Measurements from ENCODE around the gene CTXND2.
"Not testable (repeated sequence)": the region's sequence is repeated elsewhere in the genome, so short reads cannot be mapped to it uniquely, and the experiment has no call there.

CTXND2 gene

DNA sequence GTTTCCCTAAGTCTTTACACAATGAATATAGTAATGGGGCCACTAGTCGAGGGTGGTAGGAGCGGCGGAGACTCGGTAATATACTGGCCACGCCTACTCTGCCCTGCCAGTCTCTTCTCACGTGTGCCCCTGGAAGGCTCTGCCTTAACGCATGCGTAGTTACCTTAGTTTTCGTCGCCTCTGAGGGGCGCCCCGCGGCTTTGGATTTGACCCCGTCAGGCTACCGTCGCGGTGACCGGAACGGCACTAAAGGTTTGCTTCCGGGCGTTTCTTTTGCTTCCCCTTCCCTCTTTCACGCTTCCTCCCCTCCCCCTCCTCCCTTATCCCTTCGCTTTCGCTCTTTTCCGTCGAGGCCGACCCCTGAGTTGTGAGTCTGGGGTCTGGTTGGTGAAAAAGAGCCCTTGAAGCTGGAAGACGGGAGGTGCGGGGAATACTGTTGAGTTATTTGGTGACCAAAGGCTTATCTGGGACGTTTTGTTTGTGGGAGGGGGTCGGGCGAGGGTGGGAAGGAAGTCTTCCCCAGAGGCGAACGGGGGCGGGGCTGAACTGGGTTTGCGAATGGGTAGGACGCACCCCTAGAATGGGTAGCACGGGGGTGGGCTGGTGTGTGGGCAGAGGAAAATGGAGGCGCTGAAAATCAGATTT is 39.3 kb downstream of the CTXND2 start, which contains the start of gene SETDB1:
Gene SETDB1 (plus strand): TSS at position 267 of the 645 bp plus-strand sequence. CDS start 1,352 bp downstream, outside the sequence.
- Histone ChIP-seq H3K4me1 (ENCODE audit: insufficient read depth, low read length) (peaks cover 6% of the 10 kb centered on the region; the same call in 1 of the 2 replicates), H3K9me3 (ENCODE audit: insufficient read depth, low read depth, low read length) (no peaks in the 10 kb centered on the region), H3K27me3 (ENCODE audit: insufficient read depth, low read length) (no peaks in the 10 kb centered on the region), H3K36me3 (ENCODE audit: insufficient read depth, low read depth, low read length) (peaks cover 36% of the 10 kb centered on the region), H3K9ac (ENCODE audit: low read depth, low read length) (peak within 1 kb of the TSS; percentile 97), H3K4me3 (ENCODE audit: low read length) (peak within 1 kb of the TSS; percentile 81), H3K27ac (ENCODE audit: low read length) (peak within 1 kb of the TSS; percentile 89)

DNA sequence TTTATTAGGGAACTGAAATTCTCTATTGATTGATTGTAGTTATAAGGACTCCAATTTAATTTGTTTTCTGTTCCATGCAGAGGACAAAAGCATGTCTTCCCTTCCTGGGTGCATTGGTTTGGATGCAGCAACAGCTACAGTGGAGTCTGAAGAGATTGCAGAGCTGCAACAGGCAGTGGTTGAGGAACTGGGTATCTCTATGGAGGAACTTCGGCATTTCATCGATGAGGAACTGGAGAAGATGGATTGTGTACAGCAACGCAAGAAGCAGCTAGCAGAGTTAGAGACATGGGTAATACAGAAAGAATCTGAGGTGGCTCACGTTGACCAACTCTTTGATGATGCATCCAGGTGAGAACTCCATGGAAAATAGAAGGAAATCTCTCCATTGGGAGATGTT is 40.7 kb downstream of the CTXND2 start:
- no peak overlapping the region for H3K27ac ChIP-seq (ENCODE audit: low read length)
- H3K9me3 ChIP-seq (ENCODE audit: insufficient read depth, low read depth, low read length): no peaks in the 10 kb centered on the region
- peaks cover 2% of the 10 kb centered on the region; the same call in 1 of the 2 replicates for H3K4me1 ChIP-seq (ENCODE audit: insufficient read depth, low read length)
- H3K9ac ChIP-seq (ENCODE audit: low read depth, low read length): no peak overlapping the region
- H3K4me3 ChIP-seq (ENCODE audit: low read length): no peak overlapping the region
- H3K27me3 ChIP-seq (ENCODE audit: insufficient read depth, low read length): no peaks in the 10 kb centered on the region
- peaks cover 49% of the 10 kb centered on the region for H3K36me3 ChIP-seq (ENCODE audit: insufficient read depth, low read depth, low read length)

DNA sequence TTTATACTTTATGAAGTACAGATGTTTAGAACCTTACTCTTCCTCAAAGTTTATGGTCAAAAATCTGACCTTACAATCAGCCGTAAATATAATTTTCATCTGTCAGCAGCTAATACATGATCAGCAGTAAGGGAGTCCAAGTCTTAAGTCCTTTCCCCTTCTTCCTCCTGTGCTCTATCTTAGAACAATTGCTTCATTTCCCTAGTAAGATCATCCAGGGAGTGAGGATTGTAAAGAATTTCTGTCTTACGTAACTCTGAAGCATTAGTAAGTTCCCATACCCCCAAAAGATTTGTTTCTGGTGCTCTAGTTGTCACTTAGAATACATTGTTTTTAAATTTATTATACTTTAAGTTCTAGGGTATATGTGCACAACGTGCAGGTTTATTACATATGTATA is 41.4 kb downstream of the CTXND2 start:
- H3K4me3 ChIP-seq (ENCODE audit: low read length): no peak overlapping the region
- peaks cover 56% of the 10 kb centered on the region for H3K36me3 ChIP-seq (ENCODE audit: insufficient read depth, low read depth, low read length)
- no peak overlapping the region for H3K27ac ChIP-seq (ENCODE audit: low read length)

DNA sequence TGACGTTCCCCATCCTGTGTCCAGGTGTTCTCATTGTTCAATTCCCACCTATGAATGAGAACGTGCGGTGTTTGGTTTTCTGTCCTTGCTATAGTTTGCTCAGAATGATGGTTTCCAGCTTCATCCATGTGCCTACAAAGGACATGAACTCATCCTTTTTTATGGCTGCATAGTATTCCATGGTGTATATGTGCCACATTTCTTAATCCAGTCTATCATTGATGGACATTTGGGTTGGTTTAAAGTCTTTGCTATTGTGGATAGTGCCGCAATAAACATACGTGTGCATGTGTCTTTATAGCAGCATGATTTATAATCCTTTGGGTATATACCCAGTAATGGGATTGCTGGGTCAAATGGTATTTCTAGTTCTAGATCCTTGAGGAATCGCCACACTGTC is 41.8 kb downstream of the CTXND2 start:
- H3K4me3 ChIP-seq (ENCODE audit: low read length); H3K9me3 ChIP-seq (ENCODE audit: insufficient read depth, low read depth, low read length); H3K4me1 ChIP-seq (ENCODE audit: insufficient read depth, low read length); H3K27ac ChIP-seq (ENCODE audit: low read length); H3K9ac ChIP-seq (ENCODE audit: low read depth, low read length); H3K27me3 ChIP-seq (ENCODE audit: insufficient read depth, low read length): not testable (repeated sequence)
- peaks cover 58% of the 10 kb centered on the region for H3K36me3 ChIP-seq (ENCODE audit: insufficient read depth, low read depth, low read length)

More for the DNA sequence above, 41.4 kb downstream of the CTXND2 start:
- Histone ChIP-seq H3K27me3 (ENCODE audit: insufficient read depth, low read length) (no peaks in the 10 kb centered on the region), H3K9ac (ENCODE audit: low read depth, low read length) (no peak overlapping the region), H3K4me1 (ENCODE audit: insufficient read depth, low read length) (no peaks in the 10 kb centered on the region), H3K9me3 (ENCODE audit: insufficient read depth, low read depth, low read length) (no peaks in the 10 kb centered on the region)

DNA sequence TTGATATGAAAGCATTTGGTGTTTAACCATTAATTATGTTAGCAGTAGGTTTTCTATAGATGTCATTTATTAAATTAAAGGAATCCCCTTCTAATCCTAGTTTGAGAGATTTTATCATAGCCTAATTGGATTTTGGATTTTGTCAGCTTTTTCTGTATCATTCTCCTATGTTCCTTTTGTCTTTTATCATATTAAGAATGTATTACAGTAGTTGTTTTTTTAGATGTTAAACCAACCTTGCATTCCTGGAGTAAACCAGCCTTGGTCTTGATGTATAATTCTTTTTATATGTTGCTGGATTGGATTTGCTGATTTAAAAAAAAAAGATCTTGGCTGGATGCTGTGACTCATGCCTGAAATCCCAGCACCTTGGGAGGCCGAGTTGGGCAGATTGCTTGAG is 44.8 kb downstream of the CTXND2 start:
- Histone ChIP-seq H3K4me1 (ENCODE audit: insufficient read depth, low read length) (no peaks in the 10 kb centered on the region), H3K4me3 (ENCODE audit: low read length) (no peak overlapping the region), H3K36me3 (ENCODE audit: insufficient read depth, low read depth, low read length) (peaks cover 78% of the 10 kb centered on the region), H3K9ac (ENCODE audit: low read depth, low read length) (no peak overlapping the region), H3K27ac (ENCODE audit: low read length) (no peak overlapping the region), H3K27me3 (ENCODE audit: insufficient read depth, low read length) (no peaks in the 10 kb centered on the region), H3K9me3 (ENCODE audit: insufficient read depth, low read depth, low read length) (no peaks in the 10 kb centered on the region)

DNA sequence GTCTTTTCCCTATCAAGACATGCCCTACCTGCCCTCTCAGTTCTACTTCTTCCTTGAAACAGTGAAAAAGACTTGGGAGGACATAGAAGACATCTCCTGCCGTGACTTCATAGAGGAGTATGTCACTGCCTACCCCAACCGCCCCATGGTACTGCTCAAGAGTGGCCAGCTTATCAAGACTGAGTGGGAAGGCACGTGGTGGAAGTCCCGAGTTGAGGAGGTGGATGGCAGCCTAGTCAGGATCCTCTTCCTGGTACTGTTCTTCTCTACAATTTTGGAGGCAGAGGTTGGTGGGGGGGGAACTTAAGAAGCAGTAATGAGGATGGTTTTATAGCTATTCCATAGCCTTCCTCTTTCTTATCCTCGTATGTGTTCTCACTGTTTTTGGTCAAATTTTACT is 57.9 kb downstream of the CTXND2 start:
- Histone ChIP-seq H3K27me3 (ENCODE audit: insufficient read depth, low read length) (no peaks in the 10 kb centered on the region), H3K27ac (ENCODE audit: low read length) (no peak overlapping the region), H3K9me3 (ENCODE audit: insufficient read depth, low read depth, low read length) (no peaks in the 10 kb centered on the region), H3K4me1 (ENCODE audit: insufficient read depth, low read length) (no peaks in the 10 kb centered on the region), H3K4me3 (ENCODE audit: low read length) (no peak overlapping the region), H3K9ac (ENCODE audit: low read depth, low read length) (no peak overlapping the region), H3K36me3 (ENCODE audit: insufficient read depth, low read depth, low read length) (peaks cover 96% of the 10 kb centered on the region)

DNA sequence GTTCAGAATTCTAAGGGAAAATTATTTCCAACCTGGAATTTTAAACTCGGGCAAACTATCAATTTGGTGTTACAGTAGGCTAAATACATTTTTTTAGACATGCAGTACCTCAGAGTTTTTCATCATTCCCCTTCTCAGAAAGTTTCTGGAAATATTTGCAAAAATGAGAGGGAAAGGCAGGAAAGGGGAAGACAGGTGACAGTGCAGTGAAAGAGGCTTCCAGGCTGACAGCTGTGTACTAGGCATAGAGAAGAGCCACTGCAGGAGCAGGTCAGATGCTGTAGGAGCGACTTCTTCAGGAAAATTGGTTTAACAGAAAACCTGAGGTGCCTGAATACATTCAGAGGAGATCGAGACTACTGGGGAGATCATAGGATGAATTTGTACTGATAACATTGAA is 67.8 kb downstream of the CTXND2 start:
- Histone ChIP-seq H3K27me3 (ENCODE audit: insufficient read depth, low read length) (no peaks in the 10 kb centered on the region), H3K9ac (ENCODE audit: low read depth, low read length) (no peak overlapping the region), H3K27ac (ENCODE audit: low read length) (no peak overlapping the region), H3K4me3 (ENCODE audit: low read length) (no peak overlapping the region), H3K36me3 (ENCODE audit: insufficient read depth, low read depth, low read length) (peaks cover 89% of the 10 kb centered on the region), H3K9me3 (ENCODE audit: insufficient read depth, low read depth, low read length) (no peaks in the 10 kb centered on the region), H3K4me1 (ENCODE audit: insufficient read depth, low read length) (no peaks in the 10 kb centered on the region)

DNA sequence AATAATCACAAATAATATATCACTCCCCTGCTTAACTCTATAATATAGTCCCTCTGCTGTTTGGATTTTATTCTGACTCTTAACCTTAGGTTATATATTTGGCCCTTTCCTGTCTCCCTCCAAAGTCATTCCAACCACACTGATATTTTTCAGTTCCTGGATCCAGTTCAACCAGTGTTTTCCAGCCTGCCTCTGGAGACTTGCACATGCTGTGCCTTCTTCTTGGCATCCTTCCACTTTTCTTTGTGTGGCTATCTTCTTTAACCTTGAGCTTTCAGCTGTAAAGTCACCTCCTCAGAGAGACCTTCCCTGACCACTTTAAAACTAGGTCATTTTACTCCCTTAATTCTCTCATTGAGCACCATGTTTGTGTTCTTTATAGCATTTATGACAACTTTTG is 68.3 kb downstream of the CTXND2 start:
- no peaks in the 10 kb centered on the region for H3K4me1 ChIP-seq (ENCODE audit: insufficient read depth, low read length)
- no peak overlapping the region for H3K27ac ChIP-seq (ENCODE audit: low read length)
- no peak overlapping the region for H3K9ac ChIP-seq (ENCODE audit: low read depth, low read length)
- H3K4me3 ChIP-seq (ENCODE audit: low read length): no peak overlapping the region
- H3K27me3 ChIP-seq (ENCODE audit: insufficient read depth, low read length): no peaks in the 10 kb centered on the region
- no peaks in the 10 kb centered on the region for H3K9me3 ChIP-seq (ENCODE audit: insufficient read depth, low read depth, low read length)
- H3K36me3 ChIP-seq (ENCODE audit: insufficient read depth, low read depth, low read length): peaks cover 90% of the 10 kb centered on the region

DNA sequence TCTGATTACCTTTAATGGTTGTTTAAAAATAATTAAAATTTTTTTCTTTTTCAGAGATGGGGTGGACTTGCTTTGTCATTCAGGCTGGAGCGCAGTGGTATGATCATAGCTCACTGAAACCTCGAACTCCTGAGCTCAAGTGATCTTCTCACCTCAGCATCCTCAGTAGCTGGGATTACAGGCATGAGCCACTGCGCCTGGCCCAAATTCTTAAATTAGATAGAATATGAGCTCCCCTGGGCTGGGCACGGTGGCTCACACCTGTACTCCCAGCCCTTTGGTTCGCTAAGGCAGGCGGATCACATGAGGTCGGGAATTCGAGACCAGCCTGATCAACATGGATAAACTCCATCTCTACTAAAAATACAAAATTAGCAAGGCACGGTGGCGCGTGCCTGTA is 70.7 kb downstream of the CTXND2 start:
- Histone ChIP-seq H3K27me3 (ENCODE audit: insufficient read depth, low read length) (no peaks in the 10 kb centered on the region), H3K36me3 (ENCODE audit: insufficient read depth, low read depth, low read length) (peaks cover 91% of the 10 kb centered on the region), H3K9ac (ENCODE audit: low read depth, low read length) (no peak overlapping the region), H3K9me3 (ENCODE audit: insufficient read depth, low read depth, low read length) (no peaks in the 10 kb centered on the region), H3K4me3 (ENCODE audit: low read length) (no peak overlapping the region), H3K27ac (ENCODE audit: low read length) (no peak overlapping the region), H3K4me1 (ENCODE audit: insufficient read depth, low read length) (no peaks in the 10 kb centered on the region)

DNA sequence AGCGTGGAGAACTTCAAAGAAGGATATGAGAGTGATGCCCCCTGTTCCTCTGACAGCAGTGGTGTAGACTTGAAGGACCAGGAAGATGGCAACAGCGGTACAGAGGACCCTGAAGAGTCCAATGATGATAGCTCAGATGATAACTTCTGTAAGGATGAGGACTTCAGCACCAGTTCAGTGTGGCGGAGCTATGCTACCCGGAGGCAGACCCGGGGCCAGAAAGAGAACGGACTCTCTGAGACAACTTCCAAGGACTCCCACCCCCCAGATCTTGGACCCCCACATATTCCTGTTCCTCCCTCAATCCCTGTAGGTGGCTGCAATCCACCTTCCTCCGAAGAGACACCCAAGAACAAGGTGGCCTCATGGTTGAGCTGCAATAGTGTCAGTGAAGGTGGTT is 73.7 kb downstream of the CTXND2 start:
- no peak overlapping the region for H3K4me3 ChIP-seq (ENCODE audit: low read length)
- no peak overlapping the region for H3K27ac ChIP-seq (ENCODE audit: low read length)
- H3K27me3 ChIP-seq (ENCODE audit: insufficient read depth, low read length): no peaks in the 10 kb centered on the region
- no peak overlapping the region for H3K9ac ChIP-seq (ENCODE audit: low read depth, low read length)
- peaks cover 93% of the 10 kb centered on the region for H3K36me3 ChIP-seq (ENCODE audit: insufficient read depth, low read depth, low read length)
- H3K9me3 ChIP-seq (ENCODE audit: insufficient read depth, low read depth, low read length): no peaks in the 10 kb centered on the region
- H3K4me1 ChIP-seq (ENCODE audit: insufficient read depth, low read length): no peaks in the 10 kb centered on the region

DNA sequence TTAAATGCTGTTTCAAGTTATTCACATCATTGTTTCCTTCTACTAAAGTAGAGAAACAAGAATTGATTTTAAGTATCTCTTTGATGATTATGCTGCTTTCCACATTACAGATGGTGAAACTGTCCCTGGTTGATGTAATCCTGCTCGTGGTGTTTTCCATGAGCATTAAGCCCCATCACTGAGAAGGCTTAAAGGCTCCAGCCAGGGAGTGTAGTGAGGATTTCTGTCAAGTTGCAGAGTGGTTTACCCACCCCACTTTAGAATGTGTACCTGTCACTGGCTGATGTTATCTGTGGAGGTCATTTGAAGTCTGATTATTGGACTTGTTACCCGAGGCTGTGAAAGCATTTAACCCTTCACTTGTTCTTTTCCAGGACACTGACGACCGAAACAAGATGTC is 74.8 kb downstream of the CTXND2 start:
- Histone ChIP-seq H3K4me3 (ENCODE audit: low read length) (no peak overlapping the region), H3K36me3 (ENCODE audit: insufficient read depth, low read depth, low read length) (peaks cover 97% of the 10 kb centered on the region), H3K27ac (ENCODE audit: low read length) (no peak overlapping the region), H3K9me3 (ENCODE audit: insufficient read depth, low read depth, low read length) (no peaks in the 10 kb centered on the region), H3K27me3 (ENCODE audit: insufficient read depth, low read length) (no peaks in the 10 kb centered on the region), H3K4me1 (ENCODE audit: insufficient read depth, low read length) (no peaks in the 10 kb centered on the region), H3K9ac (ENCODE audit: low read depth, low read length) (no peak overlapping the region)

Measured in iPS-20b (cell line).